Left ventricle myocardium inferior (tissue), 1 donor: ENCODE results near the gene STK32B. TPM values are rescaled to one million over a fixed set of nuclear protein-coding genes. Genes with fewer than 3 reads are reported as not detected.
A peak's percentile ranks its signal among the peaks of the same experiment; 100 is the strongest.

Source experiments
- DNase-seq: peaks from one replicate; pipeline ENCODE4 v3.0.0-alpha.2; 2020
- H3K27ac ChIP-seq: fragments of 200-600 bp; replicated peaks from 2 replicates; pipeline ENCODE4 v1.8.0; 2021
- H3K27me3 ChIP-seq: fragments of 200-600 bp; 2 replicates; pipeline ENCODE4 v1.8.0; 2021; ENCODE audit warnings: low read depth
- H3K36me3 ChIP-seq: fragments of 200-600 bp; 2 replicates; pipeline ENCODE4 v1.8.0; 2021
- H3K4me1 ChIP-seq: fragments of 200-600 bp; 2 replicates; pipeline ENCODE4 v1.8.0; 2021
- H3K4me3 ChIP-seq: fragments of 200-600 bp; 2 replicates; pipeline ENCODE4 v1.8.0; 2021; ENCODE audit warnings: mild to moderate bottlenecking, moderate library complexity
- H3K9me3 ChIP-seq: fragments of 200-600 bp; replicated peaks from 2 replicates; pipeline ENCODE4 v1.8.0; 2021
- intact Hi-C: fragments of 100-400 bp; cut with micrococcal nuclease; formaldehyde crosslinking; loops from one replicate; pipeline ENCODE4 v1.11.0; 2022
- total RNA-seq: library from RNA; stranded (reverse); fragmentation: NEBNext Ultra II Directional; extraction: Animal tissue kit (Norgen Biotek cat#: 25700); gene quantifications from one replicate; pipeline ENCODE4 v1.2.1, GENCODE V29; 2021
- TF ChIP-seq, protein P1 (sequence below): fragments of 200-600 bp; IDR thresholded peaks from 2 replicates; pipeline ENCODE4 v1.8.0; 2021; ENCODE audit warnings: antibody characterized with exemption, mild to moderate bottlenecking, borderline replicate concordance
- donor health status: DM: no; HTN: yes; CAD: no; lungs with severe emphysema.

The STK32B gene
- total RNA-seq, 1 donor from 2014 or later: 0.55 TPM

DNA sequence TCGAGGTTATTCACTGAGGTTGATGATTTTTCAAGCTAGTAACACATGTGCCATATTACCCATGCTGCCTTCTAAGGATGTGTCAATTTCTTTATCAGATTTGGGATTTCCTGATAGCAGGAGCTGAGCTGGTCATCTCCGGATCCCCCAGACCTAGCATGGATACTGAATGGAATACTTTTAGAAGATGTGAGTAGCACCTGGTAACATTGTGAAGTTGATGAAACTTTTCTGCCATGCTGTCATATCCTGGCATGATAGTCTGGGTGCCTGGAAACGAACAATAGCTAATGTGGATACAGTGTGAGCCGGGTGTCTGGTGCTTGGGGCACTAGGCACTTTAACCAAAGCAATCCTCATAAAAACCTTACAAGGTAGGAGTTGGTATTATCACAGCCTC, 21.1 kb upstream of the STK32B start:
- no peak for DNase-seq
- Histone ChIP-seq H3K27me3 (peaks cover 38% of the 10 kb centered on the region), H3K4me3 (no peak overlapping the region), H3K27ac (no peak overlapping the region), H3K9me3 (no peaks in the 10 kb centered on the region), H3K36me3 (no peaks in the 10 kb centered on the region), H3K4me1 (peaks cover 23% of the 10 kb centered on the region)
- TF ChIP-seq, protein P1, sequence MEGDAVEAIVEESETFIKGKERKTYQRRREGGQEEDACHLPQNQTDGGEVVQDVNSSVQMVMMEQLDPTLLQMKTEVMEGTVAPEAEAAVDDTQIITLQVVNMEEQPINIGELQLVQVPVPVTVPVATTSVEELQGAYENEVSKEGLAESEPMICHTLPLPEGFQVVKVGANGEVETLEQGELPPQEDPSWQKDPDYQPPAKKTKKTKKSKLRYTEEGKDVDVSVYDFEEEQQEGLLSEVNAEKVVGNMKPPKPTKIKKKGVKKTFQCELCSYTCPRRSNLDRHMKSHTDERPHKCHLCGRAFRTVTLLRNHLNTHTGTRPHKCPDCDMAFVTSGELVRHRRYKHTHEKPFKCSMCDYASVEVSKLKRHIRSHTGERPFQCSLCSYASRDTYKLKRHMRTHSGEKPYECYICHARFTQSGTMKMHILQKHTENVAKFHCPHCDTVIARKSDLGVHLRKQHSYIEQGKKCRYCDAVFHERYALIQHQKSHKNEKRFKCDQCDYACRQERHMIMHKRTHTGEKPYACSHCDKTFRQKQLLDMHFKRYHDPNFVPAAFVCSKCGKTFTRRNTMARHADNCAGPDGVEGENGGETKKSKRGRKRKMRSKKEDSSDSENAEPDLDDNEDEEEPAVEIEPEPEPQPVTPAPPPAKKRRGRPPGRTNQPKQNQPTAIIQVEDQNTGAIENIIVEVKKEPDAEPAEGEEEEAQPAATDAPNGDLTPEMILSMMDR: no peak
- intact Hi-C loops: no loop called here

DNA sequence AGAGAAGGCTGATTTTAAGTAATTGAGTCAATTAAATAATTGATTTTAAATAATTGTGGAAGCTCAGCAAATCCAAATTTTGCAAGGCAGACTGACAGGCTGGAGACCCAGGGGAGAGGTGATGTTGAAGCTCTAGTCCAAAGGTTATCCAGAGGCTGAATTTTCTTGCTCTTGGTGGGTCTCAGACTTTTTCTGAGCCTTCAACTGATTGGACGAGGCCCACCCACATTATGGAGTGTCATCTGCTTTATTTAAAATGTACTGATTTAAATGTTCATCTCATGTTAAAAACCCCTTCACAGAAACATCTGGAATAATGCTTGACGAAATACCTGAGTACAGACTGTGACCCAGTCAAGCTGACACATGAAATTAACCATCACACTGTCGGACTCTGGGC, 20.4 kb upstream of the STK32B start:
- TF ChIP-seq, protein P1: no peak
- DNase-seq: no peak
- intact Hi-C loops: no loop called here
- Histone ChIP-seq H3K36me3 (no peaks in the 10 kb centered on the region), H3K27ac (no peak overlapping the region), H3K4me3 (no peak overlapping the region), H3K4me1 (peaks cover 23% of the 10 kb centered on the region), H3K9me3 (no peaks in the 10 kb centered on the region), H3K27me3 (peaks cover 30% of the 10 kb centered on the region)

DNA sequence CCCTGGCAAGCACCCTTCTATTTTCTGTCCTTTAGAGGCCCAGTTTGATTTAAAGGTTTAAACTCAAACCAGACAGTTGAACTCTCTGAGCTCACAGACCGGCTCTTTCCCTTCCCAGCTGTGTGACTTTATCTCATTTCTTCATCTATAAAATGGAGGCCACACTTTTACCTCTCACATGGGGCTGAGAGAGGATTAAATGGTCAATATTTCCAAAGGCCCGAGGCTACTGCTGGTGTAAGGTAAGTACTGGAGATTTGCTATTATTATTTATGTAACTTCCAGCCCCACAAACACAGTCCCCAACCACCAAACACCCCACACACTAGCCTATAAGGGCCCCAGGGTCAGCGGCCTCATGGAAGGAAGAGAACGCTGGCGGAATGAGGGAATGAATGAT, 18.5 kb upstream of the STK32B start:
- no peak for DNase-seq
- intact Hi-C loops: no loop called here
- peaks cover 23% of the 10 kb centered on the region for H3K4me1 ChIP-seq
- no peaks in the 10 kb centered on the region for H3K36me3 ChIP-seq
- no peak overlapping the region for H3K4me3 ChIP-seq
- peak overlapping the region; percentile 59 for H3K27ac ChIP-seq
- TF ChIP-seq, protein P1: no peak
- H3K9me3 ChIP-seq: no peaks in the 10 kb centered on the region
- H3K27me3 ChIP-seq: peaks cover 17% of the 10 kb centered on the region

DNA sequence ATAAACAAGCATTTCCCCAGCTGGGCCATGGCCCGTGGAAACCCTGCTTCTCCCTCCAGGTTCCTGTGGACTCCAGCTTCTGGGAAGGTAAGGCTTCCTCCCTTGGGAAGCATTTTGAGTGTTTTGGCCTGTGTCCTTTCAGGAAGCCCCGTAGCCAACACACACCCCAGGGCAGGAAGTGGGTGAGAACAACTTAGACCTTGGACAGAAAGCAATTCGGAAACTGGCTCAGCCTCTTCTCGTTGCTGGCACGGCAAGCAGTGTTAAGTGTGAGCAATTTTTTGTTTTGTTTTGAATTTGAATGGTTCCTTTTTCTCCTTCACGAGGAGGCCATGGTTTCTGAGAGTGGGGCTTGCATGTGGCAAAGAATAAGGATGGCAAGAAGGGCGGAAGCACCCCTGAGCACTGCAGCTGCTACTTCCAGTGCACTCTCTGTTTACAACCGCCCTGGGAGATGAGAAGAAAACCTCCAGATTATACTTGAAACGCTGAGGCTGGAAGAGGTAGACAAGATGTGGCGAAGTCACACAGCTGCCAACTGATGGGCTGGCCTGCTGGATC, 17.9 kb upstream of the STK32B start:
- Histone ChIP-seq H3K4me3 (no peak overlapping the region), H3K36me3 (no peaks in the 10 kb centered on the region), H3K27me3 (peaks cover 11% of the 10 kb centered on the region), H3K4me1 (peaks cover 23% of the 10 kb centered on the region), H3K27ac (peak overlapping the region; percentile 59), H3K9me3 (no peaks in the 10 kb centered on the region)
- TF ChIP-seq, protein P1: no peak
- peak; percentile 26 for DNase-seq
- intact Hi-C loops: no loop called here

DNA sequence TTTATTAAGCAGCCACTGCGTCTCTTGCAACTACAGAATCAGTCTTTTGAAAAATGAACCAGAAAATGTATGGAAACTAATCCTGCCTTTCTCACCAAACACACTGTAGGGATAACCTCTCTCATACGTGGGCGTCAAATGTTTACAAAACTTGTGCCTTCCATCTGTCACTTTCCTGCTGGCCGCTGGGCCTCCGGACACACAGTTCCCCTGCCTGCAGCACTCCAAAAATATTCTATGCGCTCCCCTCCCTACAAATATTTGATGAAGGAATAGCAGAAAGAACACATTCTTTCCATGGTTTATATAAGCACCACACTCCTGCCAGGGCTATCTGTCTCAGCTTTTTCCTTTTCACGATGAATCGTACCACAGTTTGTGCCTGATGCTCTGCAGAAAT, 17.1 kb upstream of the STK32B start:
- Histone ChIP-seq H3K27me3 (peaks cover 4% of the 10 kb centered on the region), H3K36me3 (no peaks in the 10 kb centered on the region), H3K4me3 (no peak overlapping the region), H3K9me3 (no peaks in the 10 kb centered on the region), H3K4me1 (peaks cover 23% of the 10 kb centered on the region), H3K27ac (peak overlapping the region; percentile 59)
- no peak for DNase-seq
- intact Hi-C loops: no loop called here
- TF ChIP-seq, protein P1: no peak

DNA sequence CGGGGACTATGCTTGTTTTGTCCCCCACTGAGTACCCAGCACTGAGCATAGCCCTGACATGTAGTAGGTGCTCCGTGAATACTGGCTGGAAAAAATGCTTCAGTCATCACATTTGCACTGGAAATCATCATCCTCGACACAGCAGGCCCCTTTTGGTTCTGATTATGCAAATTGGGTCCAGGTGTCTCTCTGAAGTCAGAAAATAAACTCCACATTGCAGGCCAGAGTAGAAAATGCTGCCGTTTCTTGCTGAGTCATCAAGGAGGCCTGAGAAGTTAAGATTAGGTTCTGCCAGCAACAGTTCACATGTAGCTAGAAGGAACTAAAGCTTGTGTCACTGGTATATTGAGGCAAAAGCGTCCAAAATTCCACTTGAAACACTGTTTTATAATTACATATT, 15.0 kb upstream of the STK32B start:
- TF ChIP-seq, protein P1: no peak
- intact Hi-C loops: no loop called here

More for the DNA sequence above, 15.0 kb upstream of the STK32B start:
- H3K27me3 ChIP-seq: peaks cover 7% of the 10 kb centered on the region
- no peaks in the 10 kb centered on the region for H3K9me3 ChIP-seq
- no peak overlapping the region for H3K4me3 ChIP-seq
- DNase-seq: no peak
- H3K36me3 ChIP-seq: no peaks in the 10 kb centered on the region
- H3K4me1 ChIP-seq: peaks cover 23% of the 10 kb centered on the region
- H3K27ac ChIP-seq: no peak overlapping the region
